ENCODE measurements around the gene PPA1.

The PPA1 gene

DNA sequence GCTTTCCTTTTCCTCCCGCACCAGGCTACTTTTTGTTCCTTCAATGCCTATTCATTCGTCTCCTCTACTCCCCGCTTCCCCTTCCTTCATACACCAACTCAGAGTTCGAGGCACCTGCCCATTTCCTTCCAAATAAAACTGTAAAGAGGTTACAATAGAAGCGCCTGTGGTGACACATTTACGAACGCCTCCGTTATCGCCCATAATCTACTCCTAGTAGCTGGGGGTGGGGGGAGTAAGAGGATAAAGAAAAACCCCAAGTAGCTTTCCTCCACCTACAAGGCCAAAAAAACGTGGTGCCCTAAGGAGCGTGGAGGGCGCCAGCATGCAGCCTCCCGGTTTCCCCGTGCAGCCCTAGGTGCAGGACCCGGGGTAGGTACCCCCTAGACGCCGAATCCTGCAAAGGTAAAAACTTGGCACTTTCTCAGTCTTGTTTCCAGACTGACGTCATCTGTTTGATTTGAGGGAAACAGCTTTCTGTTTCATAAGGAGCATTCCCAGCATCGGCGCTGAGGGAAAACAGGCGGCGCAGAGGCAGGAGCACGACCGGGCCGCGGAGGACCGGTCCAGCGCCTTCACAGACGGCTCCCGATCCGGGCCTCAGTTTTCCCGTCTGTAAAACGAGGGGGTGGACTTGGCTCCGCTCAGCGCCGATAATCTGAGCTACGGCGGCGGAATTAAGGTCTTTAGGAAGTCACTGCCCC is 922 bp downstream of the PPA1 start:
- Histone ChIP-seq H4K20me1 (ENCODE audit: insufficient read depth, low read length) (no peaks in the 10 kb centered on the region), H3K36me3 (ENCODE audit: insufficient read depth, low read length) (peaks cover 35% of the 10 kb centered on the region), H3K4me2 (ENCODE audit: low read length) (peak overlapping the region; percentile 93), H3K79me2 (ENCODE audit: insufficient read depth, low read length) (peaks cover 48% of the 10 kb centered on the region), H3F3A (ENCODE audit: insufficient read depth, low read length) (no peaks in the 10 kb centered on the region), H3K4me3 (ENCODE audit: low read depth, low read length, poor library complexity, severe bottlenecking) (peak overlapping the region; percentile 100), H3K27ac (ENCODE audit: low read depth, low read length, poor library complexity, severe bottlenecking) (peak overlapping the region; percentile 6), H3K9ac (ENCODE audit: low read length) (peak overlapping the region; percentile 99), H2AFZ (ENCODE audit: low read length) (no peak overlapping the region), H3K27me3 (ENCODE audit: insufficient read depth, low read length) (no peaks in the 10 kb centered on the region), H3K4me1 (ENCODE audit: insufficient read depth, low read length, severe bottlenecking) (peaks cover 33% of the 10 kb centered on the region), H3K9me3 (ENCODE audit: low read length) (no peaks in the 10 kb centered on the region), H3K9me2 (ENCODE audit: low read depth, low read length) (no peaks in the 10 kb centered on the region)
- TF ChIP-seq EZH2 (IDR thresholded peaks at IDR 0.05; ENCODE audit: borderline replicate concordance, low read length): no peak
- TF ChIP-seq, protein P1, sequence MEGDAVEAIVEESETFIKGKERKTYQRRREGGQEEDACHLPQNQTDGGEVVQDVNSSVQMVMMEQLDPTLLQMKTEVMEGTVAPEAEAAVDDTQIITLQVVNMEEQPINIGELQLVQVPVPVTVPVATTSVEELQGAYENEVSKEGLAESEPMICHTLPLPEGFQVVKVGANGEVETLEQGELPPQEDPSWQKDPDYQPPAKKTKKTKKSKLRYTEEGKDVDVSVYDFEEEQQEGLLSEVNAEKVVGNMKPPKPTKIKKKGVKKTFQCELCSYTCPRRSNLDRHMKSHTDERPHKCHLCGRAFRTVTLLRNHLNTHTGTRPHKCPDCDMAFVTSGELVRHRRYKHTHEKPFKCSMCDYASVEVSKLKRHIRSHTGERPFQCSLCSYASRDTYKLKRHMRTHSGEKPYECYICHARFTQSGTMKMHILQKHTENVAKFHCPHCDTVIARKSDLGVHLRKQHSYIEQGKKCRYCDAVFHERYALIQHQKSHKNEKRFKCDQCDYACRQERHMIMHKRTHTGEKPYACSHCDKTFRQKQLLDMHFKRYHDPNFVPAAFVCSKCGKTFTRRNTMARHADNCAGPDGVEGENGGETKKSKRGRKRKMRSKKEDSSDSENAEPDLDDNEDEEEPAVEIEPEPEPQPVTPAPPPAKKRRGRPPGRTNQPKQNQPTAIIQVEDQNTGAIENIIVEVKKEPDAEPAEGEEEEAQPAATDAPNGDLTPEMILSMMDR (IDR thresholded peaks at IDR 0.05; ENCODE audit: low read length): no peak

DNA sequence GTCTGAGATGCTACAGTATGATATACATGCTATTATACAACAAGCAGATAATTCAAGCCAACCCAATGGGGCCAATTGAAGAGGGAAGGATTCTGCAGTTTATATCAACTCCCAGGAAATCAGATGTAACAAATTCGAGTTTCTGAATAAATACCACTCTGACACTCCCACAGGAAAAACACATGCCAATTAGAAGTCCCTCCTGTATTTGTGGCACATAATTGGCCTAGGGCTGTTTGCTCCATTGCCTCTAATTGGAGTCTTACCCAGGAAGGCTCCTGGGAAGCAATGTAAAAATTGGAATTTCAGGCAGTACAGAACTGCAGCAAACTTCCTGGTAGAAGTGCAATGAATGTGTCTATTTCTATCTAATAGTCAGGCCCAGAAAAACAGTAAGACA is 4.7 kb downstream of the PPA1 start:
- H4K20me1 ChIP-seq (ENCODE audit: insufficient read depth, low read length): no peaks in the 10 kb centered on the region
- no peak overlapping the region for H3K4me2 ChIP-seq (ENCODE audit: low read length)
- H3K36me3 ChIP-seq (ENCODE audit: insufficient read depth, low read length): peaks cover 64% of the 10 kb centered on the region
- H3K4me1 ChIP-seq (ENCODE audit: insufficient read depth, low read length, severe bottlenecking): peaks cover 25% of the 10 kb centered on the region
- H3K9me3 ChIP-seq (ENCODE audit: low read length): no peaks in the 10 kb centered on the region
- H3K27ac ChIP-seq (ENCODE audit: low read depth, low read length, poor library complexity, severe bottlenecking): no peak overlapping the region
- no peaks in the 10 kb centered on the region for H3K9me2 ChIP-seq (ENCODE audit: low read depth, low read length)
- no peak overlapping the region for H3K9ac ChIP-seq (ENCODE audit: low read length)
- no peak overlapping the region for H3K4me3 ChIP-seq (ENCODE audit: low read depth, low read length, poor library complexity, severe bottlenecking)
- H2AFZ ChIP-seq (ENCODE audit: low read length): no peak overlapping the region
- H3K79me2 ChIP-seq (ENCODE audit: insufficient read depth, low read length): peaks cover 75% of the 10 kb centered on the region
- no peaks in the 10 kb centered on the region for H3K27me3 ChIP-seq (ENCODE audit: insufficient read depth, low read length)
- no peaks in the 10 kb centered on the region for H3F3A ChIP-seq (ENCODE audit: insufficient read depth, low read length)
- TF ChIP-seq EZH2 (IDR thresholded peaks at IDR 0.05; ENCODE audit: borderline replicate concordance, low read length): no peak
- TF ChIP-seq, protein P1 (IDR thresholded peaks at IDR 0.05; ENCODE audit: low read length): no peak

DNA sequence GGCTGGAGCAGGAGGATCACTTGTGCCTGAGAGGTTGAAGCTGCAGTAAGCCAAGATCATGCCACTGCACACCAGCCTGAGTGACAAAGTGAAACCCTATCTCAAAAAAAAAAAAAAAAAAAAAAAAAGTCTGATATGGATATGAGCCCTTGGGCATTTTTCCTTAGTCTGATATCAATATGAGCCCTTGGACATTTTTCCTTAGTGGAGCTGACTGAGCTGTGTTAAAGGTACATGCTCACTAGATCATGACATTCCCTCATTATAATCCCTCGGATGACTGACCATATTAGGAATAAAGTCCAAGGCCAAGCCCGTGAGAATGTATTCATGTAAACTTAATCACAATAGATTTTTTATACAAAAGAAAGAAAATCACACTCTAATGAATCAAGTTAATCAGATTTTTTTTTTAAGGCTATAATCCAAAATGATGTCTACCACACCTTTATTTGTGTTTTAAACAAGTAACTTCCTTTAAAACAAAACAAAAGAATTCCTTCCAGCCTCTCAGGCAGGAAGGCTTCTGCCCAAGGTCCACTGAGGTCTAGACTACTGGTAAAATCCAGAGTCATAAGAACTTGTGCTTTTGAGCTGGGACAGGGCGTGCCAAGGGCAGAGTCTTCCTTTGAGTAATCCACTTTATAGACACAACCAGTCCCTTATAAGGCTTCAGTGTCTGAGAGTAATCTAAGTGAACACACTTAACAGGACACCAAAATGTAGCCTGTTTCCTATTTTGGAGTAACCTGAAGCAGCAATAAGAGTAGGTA is 5.5 kb downstream of the PPA1 start:
- Histone ChIP-seq H3K27me3 (ENCODE audit: insufficient read depth, low read length) (no peaks in the 10 kb centered on the region), H2AFZ (ENCODE audit: low read length) (no peak overlapping the region), H3K9ac (ENCODE audit: low read length) (no peak overlapping the region), H3K27ac (ENCODE audit: low read depth, low read length, poor library complexity, severe bottlenecking) (no peak overlapping the region), H3K4me3 (ENCODE audit: low read depth, low read length, poor library complexity, severe bottlenecking) (no peak overlapping the region), H3K9me2 (ENCODE audit: low read depth, low read length) (no peaks in the 10 kb centered on the region), H3K9me3 (ENCODE audit: low read length) (no peaks in the 10 kb centered on the region), H3F3A (ENCODE audit: insufficient read depth, low read length) (no peaks in the 10 kb centered on the region), H4K20me1 (ENCODE audit: insufficient read depth, low read length) (no peaks in the 10 kb centered on the region), H3K79me2 (ENCODE audit: insufficient read depth, low read length) (peaks cover 74% of the 10 kb centered on the region), H3K4me1 (ENCODE audit: insufficient read depth, low read length, severe bottlenecking) (peaks cover 25% of the 10 kb centered on the region), H3K4me2 (ENCODE audit: low read length) (no peak overlapping the region), H3K36me3 (ENCODE audit: insufficient read depth, low read length) (peaks cover 70% of the 10 kb centered on the region)
- TF ChIP-seq EZH2 (IDR thresholded peaks at IDR 0.05; ENCODE audit: borderline replicate concordance, low read length): no peak
- TF ChIP-seq, protein P1 (IDR thresholded peaks at IDR 0.05; ENCODE audit: low read length): no peak

Data from OCI-LY1 (cell line).